Activated gamma-delta T cell treated with Interleukin-2 at 50 U/mL for 16 hours (primary cell): ENCODE data around the gene TBCA.
"Not testable (repeated sequence)": the region's sequence is repeated elsewhere in the genome, so short reads cannot be mapped to it uniquely, and the experiment has no call there.

Experiments
- DNase-seq: peaks from one replicate; pipeline ENCODE4 v3.0.0-alpha.2; 2020

TBCA gene

GRCh38 chr5:77771452-77771851 is 4.7 kb downstream of the TBCA start:
- no peak for DNase-seq

- no peak for DNase-seq
Observed at GRCh38 chr5:77770293-77771005, 5.7 kb downstream of the TBCA start.

GRCh38 chr5:77768978-77769377 is 7.2 kb downstream of the TBCA start:
- DNase-seq, result no peak

DNA sequence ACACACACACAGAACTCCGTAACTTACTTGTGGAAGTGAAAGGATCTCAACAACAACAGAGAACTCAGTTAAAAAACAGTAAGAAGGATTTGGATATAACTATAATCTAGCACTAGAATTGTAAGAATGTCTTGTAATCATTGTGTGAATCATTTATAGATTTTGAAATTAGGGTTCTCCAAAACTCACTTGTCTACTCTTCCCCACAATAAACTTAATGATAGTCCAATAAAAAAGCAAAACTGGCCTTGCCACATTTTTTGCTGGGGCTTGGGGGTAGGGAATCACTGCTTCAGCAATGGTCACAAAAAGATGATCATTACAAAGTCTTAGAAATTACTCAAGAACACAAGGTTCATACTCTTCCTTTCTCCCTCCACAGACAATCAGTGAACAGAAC is 8.8 kb downstream of the TBCA start:
- DNase-seq, result no peak

DNA sequence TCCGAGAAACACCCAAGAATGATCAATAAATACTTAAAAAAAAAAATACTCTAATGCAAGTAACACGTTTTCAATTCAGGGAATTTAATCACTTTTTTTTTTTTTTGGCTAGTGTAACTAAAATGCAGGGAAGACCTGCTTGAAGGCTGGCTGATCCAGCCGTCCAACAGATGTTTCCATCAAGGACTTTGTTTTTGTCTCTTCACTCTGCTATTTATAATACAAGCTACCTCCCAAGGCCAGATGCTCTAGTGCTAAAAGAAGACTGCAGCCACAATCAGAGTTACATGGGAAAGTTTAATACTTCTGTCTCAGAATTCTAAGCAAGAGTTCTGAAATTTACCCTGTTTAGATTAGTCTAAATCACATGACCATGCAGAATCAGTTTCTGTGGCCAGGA is 14.5 kb downstream of the TBCA start:
- DNase-seq, result no peak

DNA sequence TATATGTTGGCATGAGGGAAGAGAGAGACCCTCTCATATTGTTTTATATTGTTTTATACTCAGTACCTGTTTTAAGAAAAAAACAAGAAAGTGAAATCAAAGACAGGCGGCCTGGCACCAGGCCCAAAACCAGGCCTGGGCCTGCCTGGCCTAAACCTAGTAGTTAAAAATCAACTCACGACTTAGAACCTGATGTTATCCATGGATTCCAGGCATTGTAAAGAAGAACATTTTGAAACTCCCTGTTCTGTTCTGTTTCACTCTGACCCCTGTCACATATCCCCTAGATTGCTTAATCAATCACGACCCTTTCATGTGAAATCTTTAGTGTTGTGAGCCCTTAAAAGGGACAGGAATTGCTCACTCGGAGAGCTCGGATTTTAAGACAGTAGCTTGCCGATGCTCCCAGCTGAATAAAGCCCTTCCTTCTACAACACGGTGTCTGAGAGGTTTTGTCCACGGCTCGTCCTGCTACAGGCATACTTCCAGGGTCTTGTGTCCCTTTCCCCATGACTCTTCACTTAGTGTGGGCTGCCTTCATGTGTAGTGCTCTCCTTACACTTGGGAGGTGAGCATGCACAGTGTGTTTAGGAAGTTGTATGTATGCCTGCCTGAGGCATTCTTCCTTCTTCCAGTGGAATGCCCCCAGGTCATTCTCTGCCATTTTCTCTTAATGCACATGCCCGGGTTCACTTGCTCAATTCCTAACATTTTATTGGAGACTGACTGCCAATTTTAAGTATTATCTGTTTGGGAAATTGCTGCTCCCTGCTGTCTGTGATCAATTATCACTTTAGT is 17.8 kb downstream of the TBCA start:
- no peak for DNase-seq

DNA sequence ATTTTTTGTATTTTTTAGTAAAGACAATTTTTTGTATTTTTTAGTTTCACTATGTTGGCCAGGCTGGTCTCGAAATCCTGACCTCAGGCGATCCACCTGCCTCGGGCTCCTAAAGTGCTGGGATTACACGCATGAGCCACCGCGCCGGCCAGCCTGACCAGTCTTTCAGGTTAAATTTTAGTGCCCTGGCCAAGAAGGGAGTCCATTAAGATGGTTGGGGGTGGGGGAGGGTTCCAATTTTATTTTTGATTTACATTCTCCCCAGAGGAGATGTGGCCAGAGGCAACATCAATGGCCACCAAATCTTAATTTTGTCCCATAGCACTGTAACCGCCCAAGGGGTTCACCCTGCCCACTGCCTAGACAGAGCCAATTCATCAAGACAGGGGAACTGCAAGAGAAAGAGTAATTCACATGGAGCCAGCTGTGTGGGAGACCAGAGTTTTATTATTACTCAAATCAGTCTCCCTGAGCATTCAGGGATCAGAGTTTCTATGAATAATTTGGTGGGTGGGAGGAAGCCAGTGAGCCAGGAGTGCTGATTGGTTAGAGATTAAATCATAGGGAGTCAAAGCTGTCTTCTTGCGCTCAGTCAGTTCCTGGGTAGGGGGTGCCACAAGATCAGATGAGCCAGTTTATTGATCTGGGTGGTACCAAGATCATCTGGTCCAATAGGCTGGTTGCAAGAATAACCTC is 24.7 kb downstream of the TBCA start:
- no peak for DNase-seq

DNA sequence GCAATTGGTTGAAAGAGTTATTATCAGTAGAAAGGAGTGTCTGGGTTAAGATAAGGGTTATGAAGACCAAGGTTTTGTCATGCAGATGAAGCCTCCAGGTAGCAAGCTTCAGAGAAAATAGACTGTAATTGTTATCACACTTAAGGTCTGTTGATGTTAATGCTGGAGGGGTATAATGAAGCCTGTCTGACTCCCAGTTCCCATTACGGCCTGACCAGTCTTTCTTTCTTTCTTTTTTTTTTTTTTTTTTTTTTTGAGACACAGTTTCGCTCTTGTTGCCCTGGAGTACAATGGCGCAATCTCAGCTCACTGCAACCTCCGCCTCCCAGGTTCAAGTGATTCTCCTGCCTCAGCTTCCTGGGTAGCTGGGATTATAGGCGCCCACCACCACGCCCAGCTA is 25.2 kb downstream of the TBCA start:
- not testable (repeated sequence) for DNase-seq

DNA sequence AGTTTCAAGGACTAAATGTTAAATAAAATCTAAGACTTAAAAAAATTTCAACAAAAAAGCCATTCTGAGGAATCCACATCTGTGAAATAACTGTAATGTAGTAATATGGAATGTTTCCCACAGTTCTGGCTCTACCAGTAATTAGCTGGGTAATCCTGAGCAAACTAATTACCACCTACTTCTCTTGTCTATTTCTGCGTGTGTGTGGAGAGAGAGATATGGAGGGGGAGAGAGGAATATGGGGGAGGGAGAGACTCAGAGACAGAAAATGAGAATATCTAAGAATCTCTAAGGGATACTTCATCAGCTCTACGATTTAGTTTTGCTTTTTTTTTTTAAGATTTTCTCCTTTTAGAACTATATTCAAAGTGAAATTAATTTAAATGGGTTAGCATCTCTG is 28.0 kb downstream of the TBCA start:
- DNase-seq, result no peak

- no peak for DNase-seq
Observed at GRCh38 chr5:77744116-77744515, 32.0 kb downstream of the TBCA start.

DNA sequence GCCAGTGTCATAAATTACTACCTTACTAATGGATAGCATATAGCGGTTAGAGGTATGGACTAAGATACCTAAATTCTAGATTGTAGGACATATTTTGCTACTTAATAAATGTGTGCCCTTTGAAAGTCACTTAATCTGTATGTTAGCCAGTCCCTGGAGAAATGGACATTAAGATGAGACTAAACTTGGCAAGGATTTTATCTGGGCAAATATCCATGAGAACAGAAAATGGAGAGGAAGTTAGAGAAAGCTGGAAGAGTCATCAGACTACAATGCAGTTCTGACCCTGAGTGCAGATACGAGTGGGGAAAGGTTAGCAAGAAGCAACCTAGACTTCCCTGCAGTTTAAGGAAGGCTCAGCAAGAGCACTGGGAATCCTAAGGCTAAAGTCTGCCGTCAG is 33.0 kb downstream of the TBCA start:
- DNase-seq, result no peak

- DNase-seq, result no peak
Observed at GRCh38 chr5:77741608-77742007, 34.5 kb downstream of the TBCA start.

DNA sequence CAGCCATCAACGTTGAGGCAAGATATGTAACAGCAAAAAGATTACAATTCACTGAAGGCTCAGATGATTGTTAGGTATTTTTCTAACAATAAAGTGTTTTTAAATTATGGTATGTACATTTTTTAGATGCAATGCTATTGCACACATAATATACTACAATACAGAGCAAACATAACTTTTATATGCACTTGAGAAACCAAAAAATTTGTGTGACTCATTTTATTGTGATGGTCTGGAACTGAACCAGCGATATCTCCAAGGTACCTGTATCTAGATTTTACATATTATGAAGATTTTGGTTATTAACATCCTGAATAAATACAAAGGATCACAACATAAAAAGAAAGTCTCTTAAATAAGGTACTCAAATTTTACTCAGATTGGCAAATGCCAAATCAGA is 41.3 kb downstream of the TBCA start:
- no peak for DNase-seq

- DNase-seq, result no peak
Observed at GRCh38 chr5:77733130-77733529, 43.0 kb downstream of the TBCA start.

- DNase-seq, result no peak
Observed at GRCh38 chr5:77727190-77727589, 48.9 kb downstream of the TBCA start.

DNA sequence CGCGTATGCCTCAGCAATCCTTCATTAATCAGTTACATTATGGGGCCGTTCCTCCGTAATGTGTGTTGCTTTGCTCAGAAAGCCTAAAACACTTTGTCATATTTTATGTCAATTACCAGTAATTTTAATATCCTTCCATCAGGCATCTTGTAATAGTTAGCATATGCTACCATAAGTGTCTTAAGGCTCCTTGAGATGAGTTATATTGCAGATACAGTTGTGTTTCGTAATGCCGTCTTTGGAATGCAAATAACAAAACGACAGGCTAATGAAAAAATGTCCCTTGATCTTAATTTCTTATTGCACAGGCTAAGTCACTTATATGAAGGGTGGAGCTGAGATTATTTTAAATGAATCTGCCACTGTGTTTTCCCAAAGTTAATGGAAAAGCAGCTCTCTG is 50.5 kb downstream of the TBCA start:
- DNase-seq, result no peak

- DNase-seq, result no peak
Observed at GRCh38 chr5:77724934-77725333, 51.2 kb downstream of the TBCA start.

- no peak for DNase-seq
Observed at GRCh38 chr5:77719666-77720363, 56.3 kb downstream of the TBCA start.

DNA sequence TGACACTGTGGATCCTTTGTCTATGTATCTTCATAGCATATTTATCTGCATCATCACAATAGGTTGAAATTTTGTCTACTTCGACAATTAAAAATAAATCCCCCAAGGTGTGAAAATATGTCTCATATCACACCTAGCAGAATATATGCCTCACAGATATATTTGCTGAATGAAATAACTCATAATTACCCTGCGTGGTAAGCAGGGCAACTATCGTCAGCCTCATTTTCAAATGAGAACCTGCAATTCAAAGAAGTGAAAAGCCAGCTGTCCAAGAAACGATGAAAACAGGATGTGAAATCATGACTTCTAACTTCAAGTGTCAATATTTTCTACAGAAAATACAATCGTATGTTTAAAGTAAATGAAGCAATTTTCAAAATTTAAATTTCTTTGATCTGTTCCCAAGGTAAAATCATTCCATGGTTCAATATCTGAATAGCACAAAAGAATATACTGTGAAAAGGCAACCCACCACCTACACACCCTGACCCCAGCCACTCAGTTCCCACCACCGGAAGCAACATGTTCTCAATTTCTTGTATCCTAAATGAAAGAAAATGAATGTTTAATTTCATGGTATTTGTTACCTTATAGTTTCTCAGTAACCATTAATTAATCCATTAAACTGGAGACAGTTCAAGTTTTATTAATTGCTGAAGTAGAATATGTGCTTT is 57.1 kb downstream of the TBCA start:
- DNase-seq, result no peak

DNA sequence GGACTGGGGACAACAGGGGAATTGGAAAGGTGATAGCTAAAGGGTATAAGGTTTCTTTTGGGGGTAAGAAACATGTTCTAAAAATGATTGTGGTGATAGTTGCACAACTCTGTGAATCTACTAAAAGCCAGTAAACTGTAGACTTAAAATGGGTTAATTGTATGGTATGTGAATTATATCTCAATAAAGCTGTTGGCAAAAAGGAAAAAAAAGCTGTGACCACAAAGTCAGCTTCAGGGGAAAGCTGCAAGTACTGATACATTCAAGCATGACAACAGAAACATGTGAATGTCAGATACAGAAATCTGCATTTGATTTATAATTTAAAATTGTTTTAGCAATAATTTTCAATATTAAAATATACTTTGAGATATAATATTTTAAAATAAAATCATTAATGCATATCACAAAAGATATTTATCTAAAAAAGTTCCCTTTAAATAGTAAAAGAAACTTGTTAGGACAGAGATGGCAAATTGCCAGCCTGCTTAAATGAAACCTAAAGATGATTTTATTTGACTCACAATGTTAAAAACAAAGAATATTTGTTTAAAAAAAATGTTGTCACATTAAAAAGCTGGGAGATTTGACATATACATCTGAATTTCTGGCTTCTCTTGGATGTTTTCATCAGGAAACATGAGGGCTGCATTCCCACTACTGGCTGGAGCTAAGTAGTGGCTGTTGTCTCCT is 66.0 kb downstream of the TBCA start:
- DNase-seq, result no peak

- no peak for DNase-seq
Observed at GRCh38 chr5:77709340-77709739, 66.8 kb downstream of the TBCA start.

GRCh38 chr5:77707791-77708190 is 68.3 kb downstream of the TBCA start:
- DNase-seq, result no peak
